AG04450 (cell line): ENCODE results near the gene COX4I2. TPM values are rescaled to one million over a fixed set of nuclear protein-coding genes. Genes with fewer than 3 reads are reported as not detected.

ENCODE experiments used
- CTCF ChIA-PET: fragments of 300-600, 350-600 bp; formaldehyde crosslinking; extraction: SDS; loops from one replicate; lab custom pipeline; 2022; ENCODE audit warnings: antibody characterized with exemption, inconsistent platforms; lab: Charles Lee
- POLR2A ChIA-PET: fragments of 350-600 bp; formaldehyde crosslinking; extraction: SDS; loops from one replicate; lab custom pipeline; 2021; ENCODE audit warnings: antibody characterized with exemption, inconsistent platforms; lab: Yijun Ruan, JAX
- DNase-seq: peaks from one replicate; pipeline ENCODE4 v3.0.0-alpha.2; 2011; ENCODE audit warnings: low read depth, low spot score
- H3K27ac ChIP-seq: one replicate; pipeline ENCODE4 v1.5.1; 2012; ENCODE audit warnings: low read depth, low read length, control low read depth
- H3K27me3 ChIP-seq: one replicate; pipeline ENCODE4 v1.6.0; 2012; ENCODE audit warnings: low read length; ENCODE audit not compliant: control insufficient read depth, insufficient read depth
- H3K4me3 ChIP-seq: 2 replicates; pipeline ENCODE4 v1.5.1; 2011; ENCODE audit warnings: mild to moderate bottlenecking, low read depth, low read length, control low read depth
- H3K9me3 ChIP-seq: 2 replicates; pipeline ENCODE4 v1.5.1; 2012; ENCODE audit warnings: low read length; ENCODE audit not compliant: control insufficient read depth, insufficient read depth
- CTCF ChIP-seq: IDR thresholded peaks from 2 replicates; pipeline ENCODE4 v1.5.1; 2011; ENCODE audit warnings: low read depth, low read length, control low read depth, inconsistent platforms
- polyA plus RNA-seq: library from polyadenylated mRNA; depleted of rRNA; stranded (reverse); fragments of >200 nt; gene quantifications from 2 replicates; pipeline ENCODE4 v1.2.3, GENCODE V29; 2011

COX4I2 gene
- polyA plus RNA-seq, 1 experiment, result not detected

GRCh38 chr20:31604567-31605030, 33.1 kb upstream of the COX4I2 start:
- no peak for TF ChIP-seq CTCF
- ChIA-PET CTCF (interaction anchor here (1.6 to 17.7 kb wide), 4 partner anchors 9 to 119 kb away, joined by 3 to 1107 read pairs (median 8); no protein-coding TSS in a partner anchor), POLR2A (interaction anchor here (0.7 to 7.0 kb wide), 14 partner anchors 8 to 67 kb away, joined by 3 to 131 read pairs (median 9); no protein-coding TSS in a partner anchor)

GRCh38 chr20:31605031-31605901, 32.4 kb upstream of the COX4I2 start, which contains the start of gene ID1:
ID1 (plus strand) TSS chr20:31605289; CDS start chr20:31605388, 99 bp downstream.
- CTCF ChIA-PET, result interaction anchor here (1.6 to 17.7 kb wide), 4 partner anchors 8 to 119 kb away, joined by 3 to 1107 read pairs (median 8); no protein-coding TSS in a partner anchor
- H3K4me3 ChIP-seq, result peak within 1 kb of the TSS; percentile 90
- no peaks in the 10 kb centered on the region for H3K27me3 ChIP-seq
- peak; percentile 78 for DNase-seq
- POLR2A ChIA-PET, result interaction anchor here (0.7 to 7.0 kb wide), 14 partner anchors 8 to 68 kb away, joined by 3 to 131 read pairs (median 9); no protein-coding TSS in a partner anchor
- H3K27ac ChIP-seq, result peak within 1 kb of the TSS; percentile 70
- no peaks in the 10 kb centered on the region; the same call in 1 of the 2 replicates for H3K9me3 ChIP-seq
- no peak for TF ChIP-seq CTCF

More at GRCh38 chr20:31604567-31605030, 33.1 kb upstream of the COX4I2 start:
- Histone ChIP-seq H3K9me3 (no peaks in the 10 kb centered on the region; the same call in 1 of the 2 replicates), H3K27ac (peak overlapping the region; percentile 70), H3K4me3 (peak overlapping the region; percentile 90), H3K27me3 (no peaks in the 10 kb centered on the region)
- DNase-seq, result no peak

GRCh38 chr20:31605902-31606803, 31.6 kb upstream of the COX4I2 start:
- Histone ChIP-seq H3K4me3 (peak overlapping the region; percentile 90), H3K27me3 (no peaks in the 10 kb centered on the region), H3K9me3 (no peaks in the 10 kb centered on the region; the same call in 1 of the 2 replicates), H3K27ac (peak overlapping the region; percentile 47)
- POLR2A ChIA-PET, result interaction anchor here (1.2 to 7.0 kb wide), 8 partner anchors 10 to 45 kb away, joined by 4 to 131 read pairs (median 27); no protein-coding TSS in a partner anchor
- CTCF ChIA-PET, result interaction anchor here (0.7 to 17.7 kb wide), 2 partner anchors 42 to 117 kb away, joined by 3 to 1107 read pairs; no protein-coding TSS in a partner anchor
- DNase-seq, result no peak
- TF ChIP-seq CTCF, result no peak

- Histone ChIP-seq H3K9me3 (no peaks in the 10 kb centered on the region; the same call in 1 of the 2 replicates), H3K27me3 (no peaks in the 10 kb centered on the region), H3K4me3 (peak overlapping the region; percentile 90), H3K27ac (peak overlapping the region; percentile 47)
- no peak for TF ChIP-seq CTCF
- ChIA-PET CTCF (interaction anchor here (0.7 to 17.7 kb wide), 3 partner anchors 27 to 117 kb away, joined by 3 to 1107 read pairs (median 4); no protein-coding TSS in a partner anchor), POLR2A (interaction anchor here (1.4 to 7.0 kb wide), 5 partner anchors 11 to 46 kb away, joined by 4 to 131 read pairs (median 43); no protein-coding TSS in a partner anchor)
- DNase-seq, result no peak
Observed at GRCh38 chr20:31606804-31607639, 30.7 kb upstream of the COX4I2 start.
